ENCODE measurements around the gene IDH1.
"Not testable (repeated sequence)": the region's sequence is repeated elsewhere in the genome, so short reads cannot be mapped to it uniquely, and the experiment has no call there.

IDH1 gene

GRCh38 chr2:208254871-208255556 lies at the start of gene IDH1:
Gene IDH1, minus strand, starts transcription at chr2:208255071. Its CDS starts 3,520 bp downstream, at chr2:208251551.
- peak; percentile 54 for DNase-seq (ENCODE audit: low read depth)

DNA sequence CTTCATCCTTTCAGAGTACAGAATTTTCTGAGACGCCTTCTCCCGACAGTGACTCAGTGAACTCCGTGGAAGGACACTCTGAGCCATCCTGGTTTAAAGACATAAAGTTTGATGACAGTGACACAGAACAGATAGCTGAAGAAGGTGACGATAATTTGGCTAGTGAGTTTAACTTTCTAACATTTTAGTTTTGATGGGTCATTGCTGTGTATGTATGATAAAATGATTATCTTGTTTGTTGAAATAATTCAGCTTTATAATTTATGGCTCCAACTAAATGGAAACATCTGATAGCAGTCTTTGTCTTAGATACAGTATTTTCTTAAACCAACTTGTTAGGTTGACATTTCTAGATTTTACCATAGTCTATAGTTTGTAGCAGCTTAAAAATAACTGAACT lies 49.3 kb upstream of the IDH1 start:
- no peak for DNase-seq (ENCODE audit: low read depth)

GRCh38 chr2:208300847-208301618 lies 46.2 kb upstream of the IDH1 start:
- no peak for DNase-seq (ENCODE audit: low read depth)

- DNase-seq (ENCODE audit: low read depth): no peak
Observed at GRCh38 chr2:208297961-208298360, 43.1 kb upstream of the IDH1 start.

GRCh38 chr2:208296610-208297009 lies 41.7 kb upstream of the IDH1 start:
- no peak for DNase-seq (ENCODE audit: low read depth)

DNA sequence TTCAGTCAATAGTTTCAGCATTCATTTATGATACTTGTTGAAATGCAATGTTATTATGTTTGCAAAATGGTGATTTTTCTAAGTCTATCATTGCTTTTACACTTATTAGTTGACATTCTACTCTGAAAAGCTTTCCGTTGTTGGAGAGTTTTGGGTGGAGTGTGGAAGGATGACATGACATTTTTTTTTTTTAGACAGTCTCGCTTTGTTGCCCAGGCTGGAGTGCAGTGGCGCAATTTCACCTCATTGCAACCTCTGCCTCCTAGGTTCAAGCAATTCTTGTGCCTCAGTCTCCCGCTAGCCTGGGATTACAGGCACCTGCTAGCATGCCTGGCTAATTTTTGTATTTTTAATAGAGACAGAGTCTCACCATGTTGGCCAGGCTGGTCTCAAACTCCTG lies 41.0 kb upstream of the IDH1 start:
- DNase-seq (ENCODE audit: low read depth): no peak

DNA sequence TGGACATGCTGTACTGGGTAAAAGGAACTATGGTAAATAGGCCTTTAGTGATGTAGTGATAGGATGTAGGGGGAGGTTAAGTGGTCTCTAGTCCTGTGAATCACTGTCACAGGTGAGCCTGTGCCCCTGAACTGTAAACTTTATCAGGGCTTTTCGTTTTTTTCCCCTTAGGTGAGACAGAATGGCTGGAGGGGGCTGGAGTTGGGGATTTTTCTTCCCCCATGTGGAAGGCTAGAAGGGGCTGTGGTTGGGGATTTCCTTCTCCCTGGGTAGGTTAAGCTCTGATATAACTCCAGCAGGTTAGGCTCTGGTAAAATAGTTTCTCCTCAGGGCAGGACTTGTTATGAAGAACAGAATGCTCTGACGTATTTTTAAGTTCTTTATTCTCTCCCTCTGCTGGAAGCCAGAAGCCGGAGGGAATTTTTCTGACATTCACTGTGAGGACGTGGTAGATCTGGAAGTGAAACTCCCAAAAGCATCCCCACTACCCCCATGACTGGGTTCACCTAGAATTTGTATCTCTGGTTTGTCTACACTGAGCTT lies 39.7 kb upstream of the IDH1 start:
- DNase-seq (ENCODE audit: low read depth): no peak

- no peak for DNase-seq (ENCODE audit: low read depth)
Observed at GRCh38 chr2:208285853-208286252, 31.0 kb upstream of the IDH1 start.

- peak; percentile 31 for DNase-seq (ENCODE audit: low read depth)
Observed at GRCh38 chr2:208280933-208281332, 26.1 kb upstream of the IDH1 start.

- no peak for DNase-seq (ENCODE audit: low read depth)
Observed at GRCh38 chr2:208280234-208280633, 25.4 kb upstream of the IDH1 start.

- DNase-seq (ENCODE audit: low read depth): no peak
Observed at GRCh38 chr2:208279236-208279635, 24.4 kb upstream of the IDH1 start.

DNA sequence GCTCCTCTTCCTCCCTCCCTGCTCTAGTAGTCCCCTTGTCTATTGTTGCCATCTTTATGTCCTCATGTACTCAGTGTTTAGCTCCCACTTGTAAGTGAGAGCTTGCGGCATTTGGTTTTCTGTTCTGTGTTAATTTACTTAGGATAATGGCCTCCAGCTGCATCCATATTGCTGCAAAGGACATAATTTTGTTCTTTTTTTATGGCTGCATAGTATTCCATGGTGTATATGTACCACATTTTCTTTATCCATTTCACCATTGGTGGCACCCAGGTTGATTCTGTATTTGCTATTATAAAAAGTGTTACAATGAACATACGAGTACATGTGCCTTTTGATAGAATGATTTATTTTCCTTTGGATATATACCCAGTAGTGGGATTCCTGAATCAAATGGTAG lies 23.7 kb upstream of the IDH1 start:
- DNase-seq (ENCODE audit: low read depth): no peak

DNA sequence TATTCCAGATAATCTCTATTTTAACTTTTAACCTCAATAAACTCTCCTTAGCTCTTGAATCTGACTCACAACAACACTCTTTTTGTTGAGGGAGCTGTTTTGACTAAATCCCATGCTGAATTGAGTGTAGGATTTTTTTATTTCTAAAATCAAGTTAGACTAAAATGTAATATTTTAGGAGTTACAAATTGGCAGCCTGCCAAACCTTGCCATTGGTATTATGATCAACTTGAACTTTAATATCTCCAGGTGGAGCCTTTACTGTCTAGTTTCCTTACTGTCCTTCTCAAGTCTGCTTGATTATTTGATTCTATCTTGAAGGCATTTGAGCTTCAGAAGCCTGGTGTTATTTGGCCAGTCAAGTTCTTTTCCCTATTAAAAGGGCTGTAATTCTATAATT lies 19.9 kb upstream of the IDH1 start:
- DNase-seq (ENCODE audit: low read depth): no peak

GRCh38 chr2:208269091-208269490 lies 14.2 kb upstream of the IDH1 start:
- no peak for DNase-seq (ENCODE audit: low read depth)

- no peak for DNase-seq (ENCODE audit: low read depth)
Observed at GRCh38 chr2:208268156-208268952, 13.5 kb upstream of the IDH1 start.

DNA sequence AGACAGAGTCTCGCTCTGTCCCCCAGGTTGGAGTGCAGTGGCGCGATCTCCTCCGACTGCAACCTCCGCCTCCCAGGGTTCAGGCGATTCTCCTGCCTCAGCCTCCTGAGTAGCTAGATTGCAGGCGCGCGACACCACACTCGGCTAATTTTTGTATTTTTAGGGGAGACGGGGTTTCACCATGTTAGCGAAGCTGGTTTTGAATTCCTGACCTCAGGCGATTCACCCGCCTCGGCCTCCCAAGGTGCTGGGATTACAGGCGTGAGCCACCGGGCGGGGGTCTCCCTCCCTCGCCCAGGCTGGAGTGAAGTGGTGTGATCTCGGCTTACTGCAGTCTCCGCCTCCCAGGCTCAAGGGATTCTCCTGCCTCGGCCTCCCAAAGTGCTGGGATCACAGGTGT lies 12.7 kb upstream of the IDH1 start:
- DNase-seq (ENCODE audit: low read depth): not testable (repeated sequence)

GRCh38 chr2:208266936-208267335 lies 12.1 kb upstream of the IDH1 start:
- peak; percentile 4 for DNase-seq (ENCODE audit: low read depth)

DNA sequence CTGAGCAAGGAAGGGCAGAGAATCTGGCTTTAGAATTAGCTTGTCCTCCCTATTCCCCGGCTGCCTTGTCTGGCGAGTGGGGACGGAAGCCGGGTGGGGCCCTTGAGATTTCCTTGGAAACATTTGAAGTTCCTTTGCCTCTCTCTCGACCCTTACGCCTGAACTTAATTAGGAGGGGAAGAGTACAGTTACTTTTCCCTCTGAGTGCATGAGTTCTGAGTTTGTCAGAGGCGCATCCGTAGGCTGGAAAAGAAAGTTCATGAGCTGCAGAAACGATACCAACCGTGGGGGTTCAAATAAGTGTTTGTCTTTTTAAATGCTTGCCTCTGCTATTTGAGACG lies 11.7 kb upstream of the IDH1 start:
- DNase-seq (ENCODE audit: low read depth): peak; percentile 12

DNA sequence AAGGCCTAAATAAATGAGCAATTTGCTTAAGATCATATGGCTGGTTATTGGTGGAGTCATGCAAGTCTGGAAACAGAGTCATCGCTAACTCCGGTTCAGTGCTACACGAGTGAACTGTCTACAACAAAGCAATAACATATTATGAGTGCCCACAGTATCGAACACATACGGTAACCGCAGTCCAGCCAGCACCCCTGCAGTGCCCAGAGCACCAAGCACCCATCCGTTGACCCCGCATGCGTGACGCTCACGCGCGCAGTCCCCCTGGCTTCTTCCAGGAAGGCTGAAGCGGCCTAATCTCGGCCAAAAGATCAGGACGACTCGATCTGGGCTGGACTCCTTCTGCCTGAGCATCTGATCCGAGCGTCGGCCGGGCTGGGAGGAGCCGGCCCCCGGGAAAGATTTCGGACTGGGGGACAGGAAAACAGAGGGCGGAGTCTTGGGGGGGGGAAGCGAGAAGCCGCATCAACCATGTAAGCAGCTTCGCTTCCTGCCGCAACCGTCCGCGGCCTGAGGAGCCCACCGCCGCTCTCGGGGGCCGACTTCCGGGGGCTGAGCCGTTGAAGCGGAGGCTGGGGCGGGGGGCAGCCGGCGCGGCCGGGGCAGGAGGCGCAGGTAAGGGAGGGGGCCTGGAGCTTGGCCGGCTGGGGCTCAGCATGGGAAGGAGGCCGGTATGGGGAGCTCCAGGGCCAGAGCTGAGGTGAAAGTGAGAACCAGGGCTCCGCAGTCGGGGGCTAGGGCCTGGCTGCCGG lies 11.1 kb upstream of the IDH1 start, which contains the start of gene PIKFYVE:
TSS of gene PIKFYVE (plus strand) at position 455 of the 752 bp plus-strand sequence. CDS start 5,265 bp downstream, outside the sequence.
- DNase-seq (ENCODE audit: low read depth): peak; percentile 97

DNA sequence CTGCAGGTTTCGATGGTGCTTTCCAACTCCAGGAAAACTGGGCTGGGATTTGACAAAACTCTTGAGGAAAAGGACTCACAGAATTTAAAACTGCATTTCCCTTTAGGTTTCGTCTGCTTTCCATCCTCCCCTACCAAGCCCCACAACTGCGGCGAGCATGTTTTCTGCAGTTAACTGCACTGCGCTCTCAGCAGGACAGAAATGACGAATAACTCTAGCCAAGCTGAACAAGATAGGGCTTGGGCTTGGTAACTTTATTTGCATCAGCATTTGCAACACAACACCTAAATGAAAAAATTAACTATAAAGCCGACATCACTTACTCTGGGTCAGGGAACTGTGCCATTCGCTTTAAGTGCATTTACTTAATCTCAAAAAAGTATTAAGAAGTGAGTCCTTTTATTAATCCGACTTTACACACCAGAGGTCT lies 10.5 kb upstream of the IDH1 start:
- peak; percentile 9 for DNase-seq (ENCODE audit: low read depth)

All from GM04503 (cell line).